ENCODE data around the gene FAM3B.

- TF ChIP-seq, protein P1, sequence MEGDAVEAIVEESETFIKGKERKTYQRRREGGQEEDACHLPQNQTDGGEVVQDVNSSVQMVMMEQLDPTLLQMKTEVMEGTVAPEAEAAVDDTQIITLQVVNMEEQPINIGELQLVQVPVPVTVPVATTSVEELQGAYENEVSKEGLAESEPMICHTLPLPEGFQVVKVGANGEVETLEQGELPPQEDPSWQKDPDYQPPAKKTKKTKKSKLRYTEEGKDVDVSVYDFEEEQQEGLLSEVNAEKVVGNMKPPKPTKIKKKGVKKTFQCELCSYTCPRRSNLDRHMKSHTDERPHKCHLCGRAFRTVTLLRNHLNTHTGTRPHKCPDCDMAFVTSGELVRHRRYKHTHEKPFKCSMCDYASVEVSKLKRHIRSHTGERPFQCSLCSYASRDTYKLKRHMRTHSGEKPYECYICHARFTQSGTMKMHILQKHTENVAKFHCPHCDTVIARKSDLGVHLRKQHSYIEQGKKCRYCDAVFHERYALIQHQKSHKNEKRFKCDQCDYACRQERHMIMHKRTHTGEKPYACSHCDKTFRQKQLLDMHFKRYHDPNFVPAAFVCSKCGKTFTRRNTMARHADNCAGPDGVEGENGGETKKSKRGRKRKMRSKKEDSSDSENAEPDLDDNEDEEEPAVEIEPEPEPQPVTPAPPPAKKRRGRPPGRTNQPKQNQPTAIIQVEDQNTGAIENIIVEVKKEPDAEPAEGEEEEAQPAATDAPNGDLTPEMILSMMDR (IDR thresholded peaks at IDR 0.05), result no peak
- no peak for TF ChIP-seq POLR2A (IDR thresholded peaks at IDR 0.05)
Measured at GRCh38 chr21:41290106-41290799, 26.3 kb upstream of the FAM3B start.
